KBM-7 (cell line): ENCODE results near the gene PLBD2.
"Not testable (repeated sequence)": the region's sequence is repeated elsewhere in the genome, so short reads cannot be mapped to it uniquely, and the experiment has no call there.

Experiments used
- DNase-seq: peaks from one replicate; pipeline ENCODE4 v3.0.0-alpha.2; 2015
- in situ Hi-C: fragments of 300-500 bp; cut with MboI; formaldehyde crosslinking; loops from 2 replicates; pipeline ENCODE4 v1.14.3; 2020; ENCODE audit warnings: low sequenced_read_pairs, low pct_unique_long_range_greater_than_20kb, mixed read lengths

Gene PLBD2

DNA sequence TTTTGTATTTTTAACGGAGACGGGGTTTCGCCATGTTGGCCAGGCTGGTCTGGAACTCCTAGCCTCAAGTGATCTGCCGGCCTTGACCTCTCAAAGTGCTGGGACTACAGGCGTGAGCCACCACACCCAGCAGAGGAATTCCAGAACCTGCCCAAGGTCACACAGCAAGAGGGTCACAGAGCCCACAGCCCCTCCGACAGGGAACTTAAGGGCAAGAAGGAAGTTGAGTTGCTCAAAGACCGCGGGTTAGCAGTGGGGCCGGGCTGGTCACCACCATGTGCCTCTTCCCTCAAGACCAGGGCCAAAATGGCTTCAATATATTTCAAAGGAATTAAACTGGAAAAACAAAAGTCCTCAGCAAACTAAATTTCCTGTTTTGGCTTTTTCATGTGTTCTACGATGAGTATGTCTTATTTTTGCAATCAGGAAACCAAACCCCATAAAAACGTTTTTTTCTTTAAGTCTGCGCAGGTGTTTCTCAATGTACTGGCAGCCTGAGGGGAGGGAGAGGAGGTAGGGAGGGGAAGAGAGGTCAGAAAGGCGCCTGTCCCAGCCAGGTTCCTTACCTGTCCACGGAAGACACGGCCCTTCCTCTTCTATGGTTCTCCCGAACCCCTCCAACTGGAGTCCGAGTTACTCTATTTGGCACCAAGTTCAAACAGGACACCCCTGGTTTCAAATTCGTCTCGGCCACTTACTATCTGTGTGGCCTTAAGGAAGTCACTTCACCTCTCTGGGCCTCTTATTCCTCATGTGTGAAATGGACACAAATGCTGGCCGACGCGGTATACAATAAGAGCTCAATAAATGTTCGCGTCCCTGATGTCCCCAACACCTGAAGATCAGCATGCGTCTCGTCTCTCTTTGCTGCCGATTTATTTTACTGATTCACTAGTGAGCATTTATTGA lies 24.3 kb upstream of the PLBD2 start:
- DNase-seq: peak; percentile 56
- in situ Hi-C loops: no loop called here

DNA sequence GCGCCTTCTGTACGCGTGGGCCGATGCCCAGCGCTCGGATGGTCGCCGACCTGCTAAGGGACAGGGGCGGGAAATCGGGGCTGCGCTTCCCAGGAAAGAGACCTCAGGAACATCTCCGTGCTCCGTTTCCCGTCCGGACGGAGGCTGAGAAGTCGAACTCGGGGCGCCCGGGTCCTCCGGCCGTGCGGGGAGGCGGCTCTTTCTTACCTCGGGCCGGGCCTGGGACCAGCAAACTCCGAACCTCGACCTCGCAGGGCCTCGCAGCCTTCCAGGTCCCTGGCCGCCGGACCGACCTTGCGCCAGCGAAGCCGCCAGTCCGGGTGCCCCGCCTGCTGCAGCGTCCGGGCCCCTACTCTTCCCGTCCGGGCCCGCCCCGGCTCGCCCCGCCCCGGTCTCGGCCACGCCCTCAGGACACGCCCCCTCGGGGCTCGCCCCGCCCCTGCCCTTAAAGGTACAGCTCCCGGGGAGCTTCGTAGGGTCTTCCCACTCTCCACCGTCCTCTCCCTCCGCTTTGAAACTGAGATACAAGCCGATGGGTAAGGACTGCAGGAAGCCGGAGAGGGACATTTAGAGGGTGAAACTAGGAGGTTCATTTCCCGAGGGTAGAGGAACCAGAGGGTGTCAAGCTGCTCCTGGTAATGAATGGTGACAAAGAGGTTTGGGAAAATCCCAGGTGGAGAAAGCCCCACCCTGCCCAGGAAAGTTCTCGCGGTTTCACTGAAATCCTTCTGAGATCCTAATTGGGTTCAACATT lies 23.4 kb upstream of the PLBD2 start, which contains the start of gene SLC8B1:
Gene SLC8B1 (minus strand): TSS at position 324 of the 754 bp plus-strand sequence. CDS start 2,231 bp downstream, outside the sequence.
- peak; percentile 76 for DNase-seq
- in situ Hi-C loops: no loop called here

DNA sequence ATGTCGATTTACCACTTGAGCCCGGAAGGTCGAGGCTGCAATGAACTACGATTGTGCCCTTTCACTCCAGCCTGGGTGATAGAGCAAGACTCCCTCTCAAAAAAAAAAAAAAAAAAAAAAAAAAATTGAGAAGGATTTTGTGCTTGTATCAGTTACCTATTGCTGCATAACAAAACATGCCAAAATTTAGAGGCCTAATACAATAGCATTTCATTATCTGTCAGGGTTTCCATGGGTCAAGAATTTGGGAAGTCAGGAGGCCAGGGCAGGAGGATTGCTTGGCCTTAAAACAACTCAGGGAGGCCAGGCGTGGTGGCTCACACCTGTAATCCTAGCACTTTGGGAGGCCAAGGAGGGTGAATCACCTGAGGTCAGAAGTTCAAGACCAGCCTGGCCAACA lies 18.8 kb upstream of the PLBD2 start:
- DNase-seq: no peak
- in situ Hi-C loops: no loop called here

DNA sequence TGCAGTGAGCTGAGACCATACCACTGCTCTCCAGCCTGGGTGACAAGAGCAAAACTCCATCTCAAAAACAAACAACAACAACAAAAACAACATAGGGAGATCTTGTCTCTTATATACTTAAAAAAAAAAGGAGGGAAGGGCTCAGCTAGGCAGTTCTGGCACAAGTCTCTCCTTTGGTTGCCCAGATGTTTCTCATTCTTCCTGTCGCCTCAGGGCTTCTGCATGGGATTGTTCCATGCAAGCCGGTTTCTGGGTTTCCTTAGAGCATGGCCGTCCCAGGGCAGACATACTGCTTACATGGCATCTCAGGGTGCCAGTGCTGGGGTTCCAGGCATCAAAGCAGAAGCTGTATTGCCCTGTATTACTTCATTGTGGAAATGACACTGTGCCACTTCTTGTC lies 18.3 kb upstream of the PLBD2 start:
- in situ Hi-C loops: no loop called here
- DNase-seq: no peak

DNA sequence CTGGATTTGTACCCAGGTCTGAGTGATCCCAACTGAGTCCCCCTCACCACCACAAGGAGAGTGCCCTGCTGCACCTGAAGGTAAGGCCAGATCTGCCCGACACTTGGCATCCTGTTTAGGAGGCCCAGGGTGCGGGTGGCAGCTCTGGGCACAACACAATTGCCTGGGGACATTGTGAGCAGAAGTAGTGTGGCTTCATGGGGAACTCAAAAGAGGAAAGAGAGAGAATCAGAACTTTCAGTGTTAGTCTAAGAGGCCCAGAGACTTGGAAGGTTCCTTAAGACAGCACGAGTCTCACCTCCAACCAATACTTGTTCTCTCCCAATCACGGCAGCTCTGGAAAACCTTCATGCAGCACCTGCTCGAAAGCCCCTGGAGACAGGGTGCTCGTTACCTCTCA lies 16.9 kb upstream of the PLBD2 start:
- DNase-seq: no peak
- in situ Hi-C loops: no loop called here

DNA sequence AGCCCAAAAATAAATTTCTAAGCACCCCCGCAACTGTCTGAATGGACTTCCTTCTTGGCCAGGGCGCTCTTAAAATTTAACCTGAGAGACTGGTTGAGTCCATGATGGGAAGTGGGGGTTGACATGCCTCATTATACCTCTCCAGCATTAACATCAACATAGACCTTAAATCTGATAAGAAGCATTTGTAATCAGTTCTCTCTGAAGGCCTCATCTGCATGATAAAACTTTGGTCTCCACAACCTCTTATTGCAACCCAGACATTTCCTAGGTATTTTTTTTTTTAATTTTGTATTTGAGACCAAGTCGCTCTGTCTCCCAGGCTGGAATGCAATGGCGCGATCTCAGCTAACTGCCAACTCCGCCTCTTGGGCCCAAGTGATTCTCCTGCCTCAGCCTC lies 13.1 kb upstream of the PLBD2 start:
- in situ Hi-C loops: no loop called here
- no peak for DNase-seq

DNA sequence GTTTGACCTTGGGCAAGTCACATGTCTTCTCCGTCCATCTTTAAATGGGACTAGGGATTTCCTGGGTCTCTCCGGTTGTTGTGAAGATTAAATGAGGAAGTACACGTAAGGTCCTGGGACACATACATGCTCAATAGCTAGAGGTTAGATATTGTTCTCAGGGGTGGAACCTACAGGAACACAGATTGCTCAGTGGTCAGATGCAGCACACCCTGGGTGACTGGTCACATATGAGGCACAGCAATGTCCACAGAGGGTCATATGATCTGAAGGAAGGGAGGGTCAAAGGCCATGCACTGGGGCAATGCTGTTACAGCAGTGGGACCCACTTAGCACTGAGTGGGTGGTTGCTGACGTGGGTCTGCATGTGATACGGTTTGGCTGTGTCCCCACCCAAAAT lies 12.0 kb upstream of the PLBD2 start:
- in situ Hi-C loops: no loop called here
- no peak for DNase-seq

DNA sequence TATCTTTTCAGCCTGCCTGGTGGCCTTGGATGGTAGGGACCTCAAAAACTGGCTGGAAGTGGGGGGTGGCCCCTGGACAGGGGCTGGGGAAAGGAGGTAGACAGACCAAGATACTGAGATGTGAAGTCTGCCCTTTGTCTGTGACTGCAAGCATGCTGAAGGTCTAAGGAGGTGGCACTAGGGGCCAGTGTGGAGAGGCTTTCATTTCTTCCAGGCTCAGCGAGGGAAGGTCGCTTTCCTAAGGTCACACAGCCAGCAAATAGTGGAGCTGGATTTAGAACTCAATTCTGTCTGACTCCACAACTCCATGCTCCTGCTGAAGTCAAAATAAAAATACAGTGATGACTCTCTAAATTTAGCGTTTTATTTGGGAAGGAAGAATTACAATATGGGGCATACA lies 11.3 kb upstream of the PLBD2 start:
- in situ Hi-C loops: no loop called here
- DNase-seq: no peak

DNA sequence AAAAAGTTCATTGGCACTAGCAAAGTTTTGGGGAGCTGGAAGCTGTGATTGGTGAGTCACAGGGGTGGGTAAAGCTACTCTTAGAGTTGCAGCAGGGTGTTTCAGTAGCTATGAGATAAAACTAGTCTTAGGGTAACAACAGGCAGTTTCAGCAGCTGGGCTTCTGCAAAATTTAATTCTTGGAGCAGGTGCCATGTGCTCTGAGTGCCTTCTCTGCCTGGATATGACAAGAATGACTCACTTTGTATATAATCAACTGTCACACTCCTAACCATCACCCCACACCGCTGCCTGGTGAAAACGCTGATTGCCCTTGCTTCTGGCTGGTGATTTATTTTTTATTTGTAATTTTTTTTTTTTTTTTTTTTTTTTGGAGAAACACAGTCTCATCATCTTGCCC lies 10.5 kb upstream of the PLBD2 start:
- in situ Hi-C loops: no loop called here
- DNase-seq: no peak

DNA sequence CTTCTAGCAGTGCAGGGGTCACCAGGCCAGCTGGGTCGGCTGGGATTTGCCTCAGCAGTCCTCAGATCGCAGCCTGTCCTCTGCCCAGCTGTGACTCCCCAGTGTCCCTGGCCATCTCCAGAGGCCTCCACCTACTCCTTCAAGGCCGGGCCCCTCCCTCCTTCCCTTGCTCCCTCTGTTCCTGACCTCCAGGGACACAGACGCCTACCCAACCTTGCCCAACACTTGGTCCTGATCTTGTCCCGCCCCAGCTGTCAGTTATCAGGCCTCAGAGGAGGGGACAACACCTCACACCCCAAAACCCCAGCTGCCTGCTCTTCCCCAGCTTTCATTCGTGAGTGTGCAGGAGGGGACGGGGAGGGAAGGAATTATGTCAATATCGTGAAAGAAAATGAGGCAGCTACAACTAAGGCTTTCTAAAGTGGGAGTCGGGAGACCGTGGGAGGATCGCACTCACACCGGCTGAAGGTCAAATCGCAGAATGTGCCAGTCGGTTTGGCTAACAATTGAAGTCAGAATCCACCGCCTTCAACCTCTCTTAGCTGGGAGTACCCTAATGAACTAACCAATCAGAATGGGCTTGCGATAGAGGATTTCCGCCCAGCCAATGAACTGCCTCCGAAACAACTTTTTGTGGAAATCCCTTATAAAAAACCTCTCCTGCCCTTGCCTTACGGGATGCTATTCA lies 9.4 kb upstream of the PLBD2 start:
- in situ Hi-C loops: no loop called here
- DNase-seq: no peak

DNA sequence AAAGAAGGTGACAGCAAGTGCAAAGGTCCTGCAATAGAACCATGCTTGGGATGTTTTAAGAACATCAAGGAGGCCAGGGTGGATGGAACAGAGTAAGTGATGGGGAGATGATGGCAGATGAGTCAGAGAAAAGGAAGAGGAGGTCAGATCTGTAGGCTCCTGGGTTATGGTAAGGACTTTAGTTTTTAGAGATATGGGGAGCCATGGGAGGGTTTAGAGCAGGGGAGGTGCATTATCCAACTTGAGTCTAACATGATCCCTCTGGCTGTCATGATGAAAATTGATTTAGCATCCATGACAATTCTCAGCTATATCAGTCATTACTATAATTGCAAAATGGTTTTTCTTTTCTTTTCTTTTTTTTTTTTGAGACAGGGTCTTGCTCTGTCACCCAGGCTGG lies 7.3 kb upstream of the PLBD2 start:
- no peak for DNase-seq
- in situ Hi-C loops: no loop called here

DNA sequence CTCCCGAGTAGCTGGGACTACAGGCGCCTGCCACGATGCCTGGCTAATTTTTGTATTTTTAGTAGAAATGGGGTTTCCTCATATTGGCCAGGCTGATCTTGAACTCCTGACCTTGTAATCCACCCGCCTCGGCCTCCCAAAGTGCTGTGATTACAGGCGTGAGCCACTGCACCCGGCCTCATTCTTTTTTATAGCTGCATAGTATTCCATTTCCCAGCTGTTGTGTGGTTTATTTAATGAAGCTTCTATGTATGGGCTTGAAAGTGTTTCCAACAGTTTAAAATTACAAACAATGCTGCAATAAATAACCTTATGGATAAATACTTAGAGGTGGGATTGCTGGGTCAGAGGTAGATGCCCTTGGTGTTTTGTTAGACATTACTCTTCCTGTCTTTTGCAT lies 4.2 kb upstream of the PLBD2 start:
- in situ Hi-C loops: not testable (repeated sequence)

DNA sequence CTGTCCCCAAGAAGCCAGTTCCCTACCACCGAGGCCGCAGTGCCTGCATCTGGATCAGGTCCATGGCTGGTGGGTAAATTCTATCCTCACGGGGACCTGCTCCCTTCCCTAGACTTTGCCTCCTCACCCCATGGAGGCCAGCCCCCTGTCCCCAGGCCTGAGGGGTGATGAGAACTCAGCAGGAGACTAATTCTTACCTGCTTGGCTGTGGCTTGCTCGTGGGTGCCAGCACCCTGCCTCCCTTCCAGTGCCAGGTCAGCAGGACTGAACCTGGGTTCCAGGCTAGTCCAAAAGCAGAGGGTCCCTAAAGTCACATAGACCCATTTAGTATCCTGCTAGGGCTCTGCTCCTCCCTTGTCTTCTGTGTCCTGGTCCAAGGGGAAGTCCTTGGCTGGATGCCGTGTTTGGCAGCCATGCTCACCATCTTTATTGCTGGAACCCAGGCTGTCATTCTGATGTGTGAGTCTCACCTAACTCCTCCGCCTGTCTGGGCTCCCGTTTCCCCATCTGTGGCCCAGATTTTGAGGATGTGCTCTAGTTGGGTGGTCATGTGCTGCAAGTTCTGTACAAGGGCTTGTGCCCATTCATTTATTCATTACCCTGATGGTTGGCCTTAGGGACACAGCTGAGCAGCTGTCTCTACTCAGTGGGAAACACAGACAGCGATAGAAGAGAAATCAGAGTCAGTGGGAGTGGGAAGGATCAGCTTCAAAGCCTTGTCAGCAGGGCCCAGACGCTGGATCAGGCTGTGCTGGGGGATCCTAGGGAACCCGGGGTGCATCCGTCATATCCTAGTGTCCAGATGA lies 949 bp downstream of the PLBD2 start:
- DNase-seq: no peak
- in situ Hi-C loops: no loop called here

More for the DNA sequence above, 4.2 kb upstream of the PLBD2 start:
- not testable (repeated sequence) for DNase-seq

DNA sequence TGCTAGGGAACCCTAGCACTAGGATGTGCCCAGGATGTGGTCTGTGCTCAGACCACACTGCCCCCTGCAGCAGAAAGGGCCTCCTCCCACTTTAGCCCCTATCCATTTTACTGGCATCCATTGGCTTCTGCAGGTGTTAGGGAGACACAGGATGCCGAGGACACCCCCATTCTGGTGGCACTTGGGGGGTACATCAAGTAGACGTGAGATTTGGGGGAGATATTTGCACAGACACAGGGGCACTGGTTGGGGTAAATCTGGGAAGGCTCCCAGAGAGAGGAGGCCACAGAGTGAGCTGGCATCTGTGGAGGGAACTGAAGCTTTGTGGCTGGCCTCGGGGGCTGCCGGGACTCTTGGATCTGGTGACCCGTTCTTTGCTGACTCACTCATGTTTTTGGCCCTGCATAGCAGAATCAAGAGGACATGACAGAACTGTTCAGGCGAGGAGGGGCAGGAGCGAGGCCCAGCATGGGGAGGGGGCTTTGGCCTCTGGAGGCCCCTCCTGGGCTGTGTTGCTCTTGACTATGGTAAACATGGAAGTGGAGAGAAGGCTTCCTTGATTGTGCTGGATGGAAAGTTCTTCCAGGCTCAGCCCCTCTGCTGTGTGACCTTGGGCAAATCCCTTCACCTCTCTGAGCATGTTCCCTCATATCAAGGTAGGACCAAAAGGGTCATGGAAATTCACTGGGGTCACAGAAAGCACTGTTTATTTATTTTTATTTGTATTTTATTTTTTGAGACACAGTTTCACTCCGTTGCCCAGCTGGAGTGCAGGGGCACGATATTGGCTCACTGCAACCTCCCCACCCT lies 1.8 kb downstream of the PLBD2 start:
- DNase-seq: no peak
- in situ Hi-C loops: no loop called here

DNA sequence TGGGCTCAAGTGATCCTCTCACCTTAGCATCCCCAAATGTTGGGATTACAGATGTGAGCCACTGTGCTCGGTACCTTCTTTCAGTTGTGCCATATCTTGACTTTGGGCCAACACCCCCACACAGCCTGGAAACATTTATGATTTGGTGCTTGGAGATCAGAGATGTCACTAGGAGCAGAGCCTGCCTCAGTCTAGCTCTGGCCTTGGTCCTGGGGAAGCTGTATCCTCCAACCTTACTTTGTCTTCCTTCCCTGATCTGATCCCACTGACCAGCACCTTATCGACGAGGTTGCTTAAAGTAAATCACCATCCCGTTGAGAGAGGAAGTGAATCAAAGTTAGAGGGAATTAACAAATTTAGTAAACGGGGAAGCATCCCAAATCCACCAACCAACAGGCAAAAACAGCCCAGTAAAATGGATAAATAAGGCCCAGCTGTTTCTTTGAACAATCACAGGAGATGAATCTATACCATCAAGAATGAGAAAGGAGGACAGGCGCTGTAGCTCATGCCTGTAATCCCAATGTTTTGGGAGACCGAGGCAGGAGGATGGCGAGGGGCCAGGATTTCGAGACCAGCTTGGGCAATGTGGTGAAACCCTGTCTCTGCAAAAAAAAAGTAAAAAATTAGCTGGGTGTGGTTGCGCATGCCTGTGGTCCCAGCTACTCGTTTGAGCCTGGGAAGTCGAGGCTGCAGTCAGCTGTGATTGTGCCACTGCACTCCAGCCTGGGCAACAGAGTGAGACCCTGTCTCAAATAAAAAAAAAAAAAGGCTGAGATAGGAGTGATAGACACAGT lies 3.4 kb downstream of the PLBD2 start:
- no peak for DNase-seq
- in situ Hi-C loops: no loop called here

DNA sequence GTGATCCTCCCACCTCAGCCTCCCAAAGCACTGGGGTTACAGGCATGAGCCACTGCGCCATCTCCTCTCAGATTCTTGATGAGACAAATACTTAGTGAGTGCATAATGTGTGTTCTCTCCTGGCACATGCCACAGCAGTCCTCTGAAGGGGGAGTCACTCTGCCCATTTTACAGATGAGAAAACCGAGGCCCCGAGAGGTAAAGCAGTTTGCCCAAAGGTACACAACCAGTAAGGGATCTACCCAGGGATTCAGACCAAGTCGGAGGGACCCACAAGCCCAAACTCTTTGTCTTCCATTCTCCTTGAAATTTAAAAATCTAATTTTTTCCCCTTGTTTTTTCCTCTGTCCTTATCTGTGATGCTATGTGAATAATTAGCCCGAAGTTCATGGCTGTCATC lies 6.3 kb downstream of the PLBD2 start:
- no peak for DNase-seq
- in situ Hi-C loops: no loop called here

DNA sequence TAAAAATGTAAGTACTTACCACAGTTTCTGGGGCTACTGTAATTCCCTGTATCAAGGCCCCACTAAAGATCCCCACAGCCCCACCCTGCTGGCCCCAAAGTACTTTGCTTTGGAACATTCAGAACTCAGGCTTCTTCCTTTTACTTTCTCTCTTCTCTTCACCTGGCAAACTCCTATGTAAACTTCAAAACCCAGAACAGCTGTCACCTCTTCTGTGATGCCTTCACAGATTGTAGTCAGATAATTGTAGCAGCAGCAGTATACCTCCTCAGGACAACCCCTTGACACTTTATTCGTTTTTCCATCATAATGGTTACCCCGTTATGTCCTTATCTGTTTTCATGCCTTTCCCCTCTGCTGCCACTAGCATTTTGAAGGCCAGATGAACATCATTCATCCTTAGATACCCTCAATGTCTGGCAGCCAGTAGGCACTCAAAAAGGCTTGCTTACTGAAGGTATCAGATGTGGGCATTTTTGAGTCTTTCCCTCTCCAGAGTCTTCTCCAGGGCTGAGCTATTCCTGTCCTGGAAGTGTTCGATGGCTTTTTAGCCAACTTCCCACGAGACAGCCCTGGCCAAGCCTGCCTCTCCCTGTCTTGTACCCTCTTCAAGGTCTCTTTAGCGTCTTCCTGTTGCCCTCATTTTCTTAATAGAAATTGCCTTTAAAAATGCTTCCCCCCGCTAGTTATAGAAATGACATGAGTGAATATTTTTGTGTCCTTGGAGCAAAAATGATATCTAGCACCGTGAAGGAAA lies 7.4 kb downstream of the PLBD2 start:
- DNase-seq: no peak
- in situ Hi-C loops: no loop called here
